Neural cell (in vitro differentiated cells): ENCODE measurements around the gene CKMT2. TPM values are rescaled to one million over a fixed set of nuclear protein-coding genes. Genes with fewer than 3 reads are reported as not detected.

Experiments used
- H2AFZ ChIP-seq: fragments of 200-600, 300-800 bp; sonication (generic), shearing (Covaris generic); 2 replicates; pipeline ENCODE4 v1.6.0; 2014; ENCODE audit warnings: low read depth, mild to moderate bottlenecking, antibody characterized with exemption, low read length, moderate library complexity
- H3F3A ChIP-seq: fragments of 200-600 bp; shearing (Covaris generic); 2 replicates; pipeline ENCODE4 v1.6.1; 2016; ENCODE audit warnings: mild to moderate bottlenecking, moderate library complexity, mixed read lengths, antibody characterized with exemption, low read length; ENCODE audit not compliant: insufficient read depth, poor library complexity, severe bottlenecking
- H3K27ac ChIP-seq: fragments of 200-600, 300-800 bp; sonication (generic), shearing (Covaris generic); 2 replicates; pipeline ENCODE4 v1.5.1; 2014; ENCODE audit warnings: mild to moderate bottlenecking, low read length, moderate library complexity
- H3K27me3 ChIP-seq: fragments of 300-800, 200-600 bp; sonication (generic), shearing (Covaris generic); 2 replicates; pipeline ENCODE4 v1.6.0; 2014; ENCODE audit warnings: mild to moderate bottlenecking, low read depth, low read length, moderate library complexity; ENCODE audit not compliant: insufficient read depth
- H3K36me3 ChIP-seq: fragments of 300-800, 200-600 bp; sonication (generic), shearing (Covaris generic); 2 replicates; pipeline ENCODE4 v1.5.1; 2014; ENCODE audit warnings: mild to moderate bottlenecking, antibody characterized with exemption, low read length, moderate library complexity; ENCODE audit not compliant: insufficient read depth
- H3K4me2 ChIP-seq: fragments of 300-800, 200-600 bp; sonication (generic), shearing (Covaris generic); 2 replicates; pipeline ENCODE4 v1.6.0; 2014; ENCODE audit warnings: mild to moderate bottlenecking, low read length
- H3K4me3 ChIP-seq: fragments of 300-800, 200-600 bp; sonication (generic), shearing (Covaris generic); 2 replicates; pipeline ENCODE4 v1.5.1; 2014; ENCODE audit warnings: mild to moderate bottlenecking, low read length, moderate library complexity
- H3K79me2 ChIP-seq: fragments of 200-600 bp; shearing (Covaris generic); replicated peaks from 2 replicates; pipeline ENCODE4 v1.6.0; 2014; ENCODE audit warnings: mild to moderate bottlenecking, low read length, moderate library complexity; ENCODE audit not compliant: insufficient read depth
- H3K9ac ChIP-seq: fragments of 300-800, 200-600 bp; sonication (generic), shearing (Covaris generic); 2 replicates; pipeline ENCODE4 v1.6.1; 2016; ENCODE audit warnings: mild to moderate bottlenecking, low read length, mixed read lengths
- H3K9me2 ChIP-seq: fragments of 200-600 bp; shearing (Covaris generic); 2 replicates; pipeline ENCODE4 v1.6.1; 2016; ENCODE audit warnings: mild to moderate bottlenecking, low read length, mixed read lengths; ENCODE audit not compliant: insufficient read depth
- H3K9me3 ChIP-seq: fragments of 200-600, 300-800 bp; sonication (generic), shearing (Covaris generic); 2 replicates; pipeline ENCODE4 v1.6.1; 2016; ENCODE audit warnings: mild to moderate bottlenecking, mixed run types, low read length, moderate library complexity, mixed read lengths
- H4K20me1 ChIP-seq: fragments of 200-600 bp; shearing (Covaris generic); 2 replicates; pipeline ENCODE4 v1.6.1; 2016; ENCODE audit warnings: mild to moderate bottlenecking, mixed run types; ENCODE audit not compliant: insufficient read depth
- EP300 ChIP-seq: fragments of 450-650 bp; conservative IDR thresholded peaks from 2 replicates; pipeline ENCODE4 v1.6.1; 2014; ENCODE audit warnings: antibody characterized with exemption, mild to moderate bottlenecking, moderate library complexity; ENCODE audit not compliant: poor library complexity, severe bottlenecking
- EZH2 ChIP-seq: fragments of 200-600, 300-800 bp; shearing (Covaris generic), sonication (generic); IDR thresholded peaks from 2 replicates; pipeline ENCODE4 v1.6.1; 2014; ENCODE audit warnings: antibody characterized with exemption, low read length, borderline replicate concordance, mild to moderate bottlenecking; ENCODE audit not compliant: insufficient read depth, poor library complexity, severe bottlenecking
- MXI1 ChIP-seq: fragments of 450-650 bp; conservative IDR thresholded peaks from 2 replicates; pipeline ENCODE4 v1.6.1; 2014; ENCODE audit warnings: antibody characterized with exemption, mild to moderate bottlenecking; ENCODE audit not compliant: poor library complexity, severe bottlenecking
- POLR2AphosphoS5 ChIP-seq: IDR thresholded peaks from 2 replicates; pipeline ENCODE4 v1.6.1; 2012
- RAD21 ChIP-seq: fragments of 450-650 bp; conservative IDR thresholded peaks from 2 replicates; pipeline ENCODE4 v1.6.1; 2014; ENCODE audit warnings: antibody characterized with exemption, mild to moderate bottlenecking, moderate library complexity
- SMC3 ChIP-seq: fragments of 450-650 bp; conservative IDR thresholded peaks from 2 replicates; pipeline ENCODE4 v1.6.1; 2014; ENCODE audit warnings: antibody characterized with exemption, mild to moderate bottlenecking, moderate library complexity; ENCODE audit not compliant: poor library complexity
- TAF1 ChIP-seq: IDR thresholded peaks from 2 replicates; pipeline ENCODE4 v1.6.1; 2012; ENCODE audit warnings: low read depth
- polyA minus RNA-seq: library from RNA; depleted of rRNA, polyadenylated mRNA; stranded (reverse); fragments of >200 nt; gene quantifications from 2 replicates; pipeline ENCODE4 v1.2.3, GENCODE V29; 2014
- polyA plus RNA-seq: library from polyadenylated mRNA; depleted of rRNA; stranded (reverse); fragments of >200 nt; gene quantifications from 2 replicates; pipeline ENCODE4 v1.2.3, GENCODE V29; 2014
- TF ChIP-seq, protein P1 (sequence below): IDR thresholded peaks from 2 replicates; pipeline ENCODE4 v1.6.1; 2012; ENCODE audit warnings: borderline replicate concordance
- TF ChIP-seq, protein P2 (sequence below): fragments of 450-650 bp; IDR thresholded peaks from 2 replicates; pipeline ENCODE4 v1.5.1; 2014; ENCODE audit warnings: antibody characterized with exemption, mild to moderate bottlenecking, moderate library complexity; ENCODE audit not compliant: poor library complexity, severe bottlenecking

Gene CKMT2
- polyA plus RNA-seq (not detected in 2 replicates), polyA minus RNA-seq (not detected in 2 replicates)

DNA sequence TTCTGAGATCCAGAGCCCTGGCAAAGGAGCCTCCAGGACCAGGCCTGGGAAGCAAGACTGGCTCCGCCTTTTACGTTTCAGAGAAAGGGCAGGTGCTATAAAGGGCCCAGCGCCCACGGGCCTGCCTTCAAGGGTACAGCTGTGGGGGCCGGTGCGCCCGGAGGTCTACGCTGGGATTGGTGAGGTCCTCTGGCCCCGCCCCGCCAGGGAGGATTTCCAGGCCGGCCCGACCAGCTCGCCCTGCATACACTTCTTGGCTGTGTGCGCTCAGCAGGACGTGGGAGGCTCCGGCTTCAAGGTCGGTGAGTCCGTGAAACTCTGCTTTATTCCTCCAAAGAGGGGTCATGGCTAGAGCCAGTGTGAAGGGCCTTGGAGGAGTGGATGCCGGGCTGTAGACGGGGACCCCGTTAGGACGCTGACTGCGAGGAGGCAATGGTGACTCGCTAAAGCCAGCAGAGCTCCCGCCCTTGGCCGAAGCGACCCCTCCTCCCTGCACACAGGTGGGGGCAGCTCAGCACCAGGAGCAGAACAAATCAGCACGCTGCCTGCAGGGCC lies at the start of gene CKMT2:
TSS of gene CKMT2 (plus strand) at position 243 of the 555 bp plus-strand sequence. CDS start 17,811 bp downstream, outside the sequence.
- Histone ChIP-seq H3K9ac (no peak within 1 kb of the TSS), H3K4me2 (no peak within 1 kb of the TSS), H3K27ac (no peak within 1 kb of the TSS)

DNA sequence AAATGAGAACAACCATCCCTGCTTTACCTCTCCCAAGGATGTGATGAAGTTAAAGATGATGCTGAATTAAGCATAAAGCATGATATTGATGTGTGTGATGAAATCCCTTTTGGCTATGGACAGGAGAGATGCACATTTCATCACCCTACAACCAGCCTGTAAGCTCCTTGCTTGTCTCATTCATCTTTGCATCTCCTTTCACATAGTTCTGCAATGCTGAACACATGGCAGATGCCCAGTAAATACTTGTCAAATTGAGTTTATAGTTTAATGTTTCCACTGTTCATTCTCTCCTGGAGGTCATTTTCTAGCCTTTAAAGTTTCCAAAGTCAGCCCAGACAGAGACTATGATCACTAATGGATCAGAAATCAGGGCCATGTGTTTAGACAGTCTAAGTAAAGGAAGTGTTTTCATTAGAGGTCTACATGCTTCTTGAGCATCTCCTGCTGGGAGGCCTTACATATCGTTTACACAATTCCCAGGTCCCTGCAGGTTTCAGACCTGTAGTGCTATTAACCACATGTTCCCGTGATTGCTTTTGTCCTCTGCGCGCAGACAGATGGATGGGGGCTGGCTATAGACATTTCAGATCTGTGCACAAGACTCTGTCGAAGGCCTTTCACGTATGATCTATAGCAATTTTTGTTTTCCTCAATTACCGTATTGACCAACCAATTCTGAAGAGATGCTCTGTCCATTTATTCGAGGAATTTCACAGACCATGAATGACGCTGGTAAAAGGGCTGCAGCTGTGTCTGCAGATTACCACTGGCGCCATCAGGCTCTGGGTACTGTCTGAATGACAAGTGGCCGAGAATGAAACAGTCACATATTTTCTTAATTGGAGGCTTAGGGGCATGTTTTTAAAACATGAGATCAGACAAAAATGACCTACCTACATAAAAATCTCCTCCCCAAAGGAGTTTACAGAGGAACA lies 49.0 kb upstream of the CKMT2 start:
- H3K36me3 ChIP-seq: no peaks in the 10 kb centered on the region
- H3K9ac ChIP-seq: no peak overlapping the region
- H3K27ac ChIP-seq: no peak overlapping the region
- no peaks in the 10 kb centered on the region for H4K20me1 ChIP-seq
- H2AFZ ChIP-seq: no peak overlapping the region
- no peaks in the 10 kb centered on the region for H3K27me3 ChIP-seq
- no peaks in the 10 kb centered on the region for H3K79me2 ChIP-seq
- no peaks in the 10 kb centered on the region for H3K9me3 ChIP-seq
- H3K9me2 ChIP-seq: no peaks in the 10 kb centered on the region
- H3K4me3 ChIP-seq: no peak overlapping the region
- H3F3A ChIP-seq: peaks cover 5% of the 10 kb centered on the region
- no peak overlapping the region for H3K4me2 ChIP-seq
- TF ChIP-seq, protein P1, sequence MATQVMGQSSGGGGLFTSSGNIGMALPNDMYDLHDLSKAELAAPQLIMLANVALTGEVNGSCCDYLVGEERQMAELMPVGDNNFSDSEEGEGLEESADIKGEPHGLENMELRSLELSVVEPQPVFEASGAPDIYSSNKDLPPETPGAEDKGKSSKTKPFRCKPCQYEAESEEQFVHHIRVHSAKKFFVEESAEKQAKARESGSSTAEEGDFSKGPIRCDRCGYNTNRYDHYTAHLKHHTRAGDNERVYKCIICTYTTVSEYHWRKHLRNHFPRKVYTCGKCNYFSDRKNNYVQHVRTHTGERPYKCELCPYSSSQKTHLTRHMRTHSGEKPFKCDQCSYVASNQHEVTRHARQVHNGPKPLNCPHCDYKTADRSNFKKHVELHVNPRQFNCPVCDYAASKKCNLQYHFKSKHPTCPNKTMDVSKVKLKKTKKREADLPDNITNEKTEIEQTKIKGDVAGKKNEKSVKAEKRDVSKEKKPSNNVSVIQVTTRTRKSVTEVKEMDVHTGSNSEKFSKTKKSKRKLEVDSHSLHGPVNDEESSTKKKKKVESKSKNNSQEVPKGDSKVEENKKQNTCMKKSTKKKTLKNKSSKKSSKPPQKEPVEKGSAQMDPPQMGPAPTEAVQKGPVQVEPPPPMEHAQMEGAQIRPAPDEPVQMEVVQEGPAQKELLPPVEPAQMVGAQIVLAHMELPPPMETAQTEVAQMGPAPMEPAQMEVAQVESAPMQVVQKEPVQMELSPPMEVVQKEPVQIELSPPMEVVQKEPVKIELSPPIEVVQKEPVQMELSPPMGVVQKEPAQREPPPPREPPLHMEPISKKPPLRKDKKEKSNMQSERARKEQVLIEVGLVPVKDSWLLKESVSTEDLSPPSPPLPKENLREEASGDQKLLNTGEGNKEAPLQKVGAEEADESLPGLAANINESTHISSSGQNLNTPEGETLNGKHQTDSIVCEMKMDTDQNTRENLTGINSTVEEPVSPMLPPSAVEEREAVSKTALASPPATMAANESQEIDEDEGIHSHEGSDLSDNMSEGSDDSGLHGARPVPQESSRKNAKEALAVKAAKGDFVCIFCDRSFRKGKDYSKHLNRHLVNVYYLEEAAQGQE: peak; percentile 25
- TF ChIP-seq POLR2AphosphoS5: peak; percentile 58
- TF ChIP-seq TAF1: no peak
- TF ChIP-seq SMC3: no peak
- peak; percentile 29 for TF ChIP-seq EP300
- TF ChIP-seq RAD21: no peak
- no peak for TF ChIP-seq EZH2
- peak; percentile 41 for TF ChIP-seq MXI1

More for the DNA sequence above, at the start of gene CKMT2:
- H4K20me1 ChIP-seq: no peaks in the 10 kb centered on the region
- no peaks in the 10 kb centered on the region for H3F3A ChIP-seq
- H2AFZ ChIP-seq: no peak within 1 kb of the TSS
- H3K27me3 ChIP-seq: no peaks in the 10 kb centered on the region
- no peaks in the 10 kb centered on the region for H3K9me2 ChIP-seq
- no peaks in the 10 kb centered on the region for H3K9me3 ChIP-seq
- no peaks in the 10 kb centered on the region for H3K79me2 ChIP-seq
- TF ChIP-seq EZH2 (no peak), MXI1 (no peak), POLR2AphosphoS5 (no peak), TAF1 (no peak), SMC3 (no peak), RAD21 (no peak), EP300 (no peak)
- TF ChIP-seq, protein P2, sequence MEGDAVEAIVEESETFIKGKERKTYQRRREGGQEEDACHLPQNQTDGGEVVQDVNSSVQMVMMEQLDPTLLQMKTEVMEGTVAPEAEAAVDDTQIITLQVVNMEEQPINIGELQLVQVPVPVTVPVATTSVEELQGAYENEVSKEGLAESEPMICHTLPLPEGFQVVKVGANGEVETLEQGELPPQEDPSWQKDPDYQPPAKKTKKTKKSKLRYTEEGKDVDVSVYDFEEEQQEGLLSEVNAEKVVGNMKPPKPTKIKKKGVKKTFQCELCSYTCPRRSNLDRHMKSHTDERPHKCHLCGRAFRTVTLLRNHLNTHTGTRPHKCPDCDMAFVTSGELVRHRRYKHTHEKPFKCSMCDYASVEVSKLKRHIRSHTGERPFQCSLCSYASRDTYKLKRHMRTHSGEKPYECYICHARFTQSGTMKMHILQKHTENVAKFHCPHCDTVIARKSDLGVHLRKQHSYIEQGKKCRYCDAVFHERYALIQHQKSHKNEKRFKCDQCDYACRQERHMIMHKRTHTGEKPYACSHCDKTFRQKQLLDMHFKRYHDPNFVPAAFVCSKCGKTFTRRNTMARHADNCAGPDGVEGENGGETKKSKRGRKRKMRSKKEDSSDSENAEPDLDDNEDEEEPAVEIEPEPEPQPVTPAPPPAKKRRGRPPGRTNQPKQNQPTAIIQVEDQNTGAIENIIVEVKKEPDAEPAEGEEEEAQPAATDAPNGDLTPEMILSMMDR: no peak
- TF ChIP-seq, protein P1: no peak
- no peaks in the 10 kb centered on the region for H3K36me3 ChIP-seq
- H3K4me3 ChIP-seq: no peak within 1 kb of the TSS
